NCI-H2171 treated with DMSO at 0.1 percent for 48 hours (cell line): ENCODE results near the gene C16orf54.
A peak's percentile ranks its signal among the peaks of the same experiment; 100 is the strongest.
"Not testable (repeated sequence)": the region's sequence is repeated elsewhere in the genome, so short reads cannot be mapped to it uniquely, and the experiment has no call there.

ENCODE experiments used
- DNase-seq: peaks from one replicate; lab custom pipeline; 2025; lab: John Stamatoyannopoulos, UW

The C16orf54 gene

GRCh38 chr16:29707160-29707559, 38.6 kb downstream of the C16orf54 start:
- not testable (repeated sequence) for DNase-seq

GRCh38 chr16:29705030-29705429, 40.8 kb downstream of the C16orf54 start:
- DNase-seq: no peak

GRCh38 chr16:29702269-29702668, 43.5 kb downstream of the C16orf54 start:
- DNase-seq: no peak

GRCh38 chr16:29701214-29701555, 44.6 kb downstream of the C16orf54 start:
- DNase-seq: no peak

GRCh38 chr16:29700253-29700987, 45.4 kb downstream of the C16orf54 start:
- peak; percentile 88 for DNase-seq

- no peak for DNase-seq
Measured at GRCh38 chr16:29699324-29700219, 46.2 kb downstream of the C16orf54 start.

GRCh38 chr16:29698484-29699323, 47.1 kb downstream of the C16orf54 start:
- no peak for DNase-seq

GRCh38 chr16:29698042-29698441, 47.7 kb downstream of the C16orf54 start:
- DNase-seq: no peak

GRCh38 chr16:29697391-29697790, 48.4 kb downstream of the C16orf54 start:
- no peak for DNase-seq

- DNase-seq: no peak
Measured at GRCh38 chr16:29696881-29697331, 48.9 kb downstream of the C16orf54 start.

- DNase-seq: not testable (repeated sequence)
Measured at GRCh38 chr16:29695675-29696074, 50.1 kb downstream of the C16orf54 start.

- DNase-seq: no peak
Measured at GRCh38 chr16:29694384-29695195, 51.2 kb downstream of the C16orf54 start.

- DNase-seq: not testable (repeated sequence)
Measured at GRCh38 chr16:29692606-29693005, 53.2 kb downstream of the C16orf54 start.
